ENCODE results near the gene EWSR1. TPM values are rescaled to one million over a fixed set of nuclear protein-coding genes. Genes with fewer than 3 reads are reported as not detected.

Gene EWSR1
- total RNA-seq, 1 donor from 2014 or later, result 281 TPM

DNA sequence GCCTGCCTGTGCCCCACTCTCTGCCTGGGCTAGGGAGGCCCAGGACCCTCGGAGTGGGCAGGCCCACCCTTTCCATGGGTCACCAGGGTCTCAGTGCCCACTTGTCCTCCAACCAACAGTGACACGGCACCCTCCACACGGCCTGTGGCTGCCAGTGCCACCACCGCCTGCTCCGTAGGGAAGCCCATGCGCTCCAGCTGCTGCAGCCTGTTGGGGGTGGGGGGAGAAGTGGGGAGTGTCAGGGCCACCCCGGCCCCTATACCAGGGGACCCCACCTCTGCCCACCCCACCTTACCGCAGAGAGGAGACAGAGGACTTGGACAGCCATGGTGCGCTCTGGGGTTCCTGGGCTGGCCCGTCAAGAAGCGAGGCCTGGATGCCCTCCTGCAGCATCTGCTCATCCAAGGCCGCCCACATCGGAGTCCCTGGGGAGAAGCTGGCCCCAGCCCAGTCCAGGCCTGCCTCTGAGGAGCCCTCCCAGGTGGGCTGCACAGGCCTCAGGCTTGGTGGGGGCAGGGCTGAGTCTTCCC, 8.0 kb upstream of the EWSR1 start:
- H3K4me1 Mint-ChIP-seq, result no peaks in the 10 kb centered on the region
- no peaks in the 10 kb centered on the region for H3K27me3 Mint-ChIP-seq (ENCODE audit: insufficient read depth, low read depth)
- no peak for DNase-seq (ENCODE audit: low spot score)
- H3K36me3 ChIP-seq, result no peaks in the 10 kb centered on the region
- no peak overlapping the region for H3K9ac ChIP-seq
- no peaks in the 10 kb centered on the region for H3K9me3 Mint-ChIP-seq
- no peaks in the 10 kb centered on the region for H3K9me3 ChIP-seq (ENCODE audit: low read depth)
- no peaks in the 10 kb centered on the region for H3K79me2 ChIP-seq (ENCODE audit: low read depth)
- H3K36me3 Mint-ChIP-seq, result peaks cover 2% of the 10 kb centered on the region
- peaks cover 3% of the 10 kb centered on the region for H4K20me1 ChIP-seq (ENCODE audit: low read depth)
- TF ChIP-seq, protein P1, sequence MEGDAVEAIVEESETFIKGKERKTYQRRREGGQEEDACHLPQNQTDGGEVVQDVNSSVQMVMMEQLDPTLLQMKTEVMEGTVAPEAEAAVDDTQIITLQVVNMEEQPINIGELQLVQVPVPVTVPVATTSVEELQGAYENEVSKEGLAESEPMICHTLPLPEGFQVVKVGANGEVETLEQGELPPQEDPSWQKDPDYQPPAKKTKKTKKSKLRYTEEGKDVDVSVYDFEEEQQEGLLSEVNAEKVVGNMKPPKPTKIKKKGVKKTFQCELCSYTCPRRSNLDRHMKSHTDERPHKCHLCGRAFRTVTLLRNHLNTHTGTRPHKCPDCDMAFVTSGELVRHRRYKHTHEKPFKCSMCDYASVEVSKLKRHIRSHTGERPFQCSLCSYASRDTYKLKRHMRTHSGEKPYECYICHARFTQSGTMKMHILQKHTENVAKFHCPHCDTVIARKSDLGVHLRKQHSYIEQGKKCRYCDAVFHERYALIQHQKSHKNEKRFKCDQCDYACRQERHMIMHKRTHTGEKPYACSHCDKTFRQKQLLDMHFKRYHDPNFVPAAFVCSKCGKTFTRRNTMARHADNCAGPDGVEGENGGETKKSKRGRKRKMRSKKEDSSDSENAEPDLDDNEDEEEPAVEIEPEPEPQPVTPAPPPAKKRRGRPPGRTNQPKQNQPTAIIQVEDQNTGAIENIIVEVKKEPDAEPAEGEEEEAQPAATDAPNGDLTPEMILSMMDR (IDR thresholded peaks at IDR 0.05), result no peak
- no peak overlapping the region for H3K27ac Mint-ChIP-seq
- no peak overlapping the region for H3K27ac ChIP-seq
- no peaks in the 10 kb centered on the region for H3K4me1 ChIP-seq
- H3K4me2 ChIP-seq, result no peak overlapping the region
- no peaks in the 10 kb centered on the region for H3K27me3 ChIP-seq
- no peak overlapping the region for H2AFZ ChIP-seq (replicated peaks)
- peaks cover 7% of the 10 kb centered on the region for H3F3A ChIP-seq (ENCODE audit: low read depth)
- no peak overlapping the region for H3K4me3 ChIP-seq
- H3K4me3 Mint-ChIP-seq, result no peak overlapping the region

DNA sequence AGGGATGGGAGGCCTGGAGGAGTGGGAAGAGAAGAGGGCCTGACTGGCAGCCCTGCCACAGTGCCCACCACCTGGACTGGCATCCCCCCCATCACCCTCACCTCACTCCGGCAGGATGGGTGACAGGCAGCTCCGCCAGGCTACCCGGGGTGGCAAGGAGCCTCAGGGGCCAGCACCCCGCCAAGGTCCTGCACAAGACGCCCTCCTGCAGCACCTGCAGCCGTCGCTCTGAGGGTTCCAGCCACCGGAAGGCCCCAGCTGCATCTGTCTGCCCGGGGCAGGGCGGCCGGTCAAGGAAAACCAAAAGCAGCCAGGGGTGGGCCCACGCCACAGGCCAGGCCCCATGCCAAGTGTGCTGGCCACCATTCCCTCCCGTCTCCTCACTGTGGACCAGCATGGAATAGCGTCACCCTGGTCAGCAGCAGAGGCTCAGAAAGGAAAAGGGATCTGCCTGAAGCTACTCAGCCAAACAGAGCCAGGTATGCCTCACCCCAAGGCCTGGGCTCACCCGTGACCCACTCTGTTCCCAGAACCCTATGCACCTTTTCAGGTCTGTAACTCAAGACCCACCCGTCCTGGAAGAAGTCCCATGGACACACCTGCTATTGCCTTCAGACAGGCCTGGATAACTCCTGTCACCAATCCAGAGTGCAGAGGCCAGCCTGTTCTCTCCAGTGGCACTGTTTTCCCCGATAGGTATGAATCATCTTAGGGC, 7.3 kb upstream of the EWSR1 start:
- DNase-seq (ENCODE audit: low spot score), result no peak
- H4K20me1 ChIP-seq (ENCODE audit: low read depth), result peaks cover 3% of the 10 kb centered on the region
- H3K27ac ChIP-seq, result no peak overlapping the region
- no peak overlapping the region for H3K4me3 ChIP-seq
- no peaks in the 10 kb centered on the region for H3K9me3 ChIP-seq (ENCODE audit: low read depth)
- Mint-ChIP-seq H3K27ac (no peak overlapping the region), H3K9me3 (no peaks in the 10 kb centered on the region), H3K4me3 (no peak overlapping the region), H3K4me1 (peaks cover under 1% of the 10 kb centered on the region), H3K27me3 (ENCODE audit: insufficient read depth, low read depth) (no peaks in the 10 kb centered on the region), H3K36me3 (peaks cover 2% of the 10 kb centered on the region)
- no peak overlapping the region for H3K4me2 ChIP-seq
- no peak overlapping the region for H3K9ac ChIP-seq
- H3K27me3 ChIP-seq, result no peaks in the 10 kb centered on the region
- H3K79me2 ChIP-seq (ENCODE audit: low read depth), result peaks cover 3% of the 10 kb centered on the region
- no peaks in the 10 kb centered on the region for H3K4me1 ChIP-seq
- H3K36me3 ChIP-seq, result no peaks in the 10 kb centered on the region
- H2AFZ ChIP-seq (replicated peaks), result no peak overlapping the region
- TF ChIP-seq, protein P1 (IDR thresholded peaks at IDR 0.05), result no peak
- TF ChIP-seq EZH2 (IDR thresholded peaks at IDR 0.05) (no peak), EZH2phosphoT487 (IDR thresholded peaks at IDR 0.05) (no peak)
- H3F3A ChIP-seq (ENCODE audit: low read depth), result peaks cover 7% of the 10 kb centered on the region

DNA sequence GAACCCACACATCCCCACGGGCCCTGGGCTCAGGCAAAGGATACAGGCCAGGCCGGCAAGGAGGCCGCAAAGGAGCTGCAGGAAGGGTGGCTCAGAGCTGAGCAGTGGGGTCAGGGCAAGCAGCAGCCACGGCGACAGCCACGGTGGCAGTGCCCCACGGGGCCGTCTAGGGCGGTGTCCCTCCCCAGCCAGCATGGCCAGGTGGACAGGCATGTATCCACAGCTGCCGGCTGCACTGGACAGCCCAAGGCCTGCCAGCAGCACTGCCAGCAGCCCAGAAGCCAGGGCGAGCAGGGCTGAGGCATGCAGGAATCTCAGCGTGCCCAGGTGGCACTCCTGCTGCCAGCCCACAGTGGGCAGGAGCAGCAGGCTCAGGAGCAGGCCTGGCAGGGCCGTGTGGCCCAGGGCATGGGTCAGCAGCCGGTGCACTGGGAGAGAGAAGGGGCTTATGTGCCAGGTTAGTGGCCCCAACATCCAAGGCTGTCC, 4.2 kb upstream of the EWSR1 start:
- no peaks in the 10 kb centered on the region for H3K9me3 ChIP-seq (ENCODE audit: low read depth)
- H3K79me2 ChIP-seq (ENCODE audit: low read depth), result peaks cover 30% of the 10 kb centered on the region
- peaks cover 7% of the 10 kb centered on the region for H3K4me1 ChIP-seq
- H3K9me3 Mint-ChIP-seq, result no peaks in the 10 kb centered on the region
- H3K36me3 ChIP-seq, result no peaks in the 10 kb centered on the region
- no peak overlapping the region for H3K9ac ChIP-seq
- H4K20me1 ChIP-seq (ENCODE audit: low read depth), result peaks cover 6% of the 10 kb centered on the region
- H2AFZ ChIP-seq (replicated peaks), result no peak overlapping the region
- H3K4me3 ChIP-seq, result no peak overlapping the region
- peaks cover 10% of the 10 kb centered on the region for H3K27me3 Mint-ChIP-seq (ENCODE audit: insufficient read depth, low read depth)
- no peak overlapping the region for H3K4me2 ChIP-seq
- H3K4me3 Mint-ChIP-seq, result no peak overlapping the region
- H3K4me1 Mint-ChIP-seq, result peaks cover 16% of the 10 kb centered on the region
- H3K27ac ChIP-seq, result no peak overlapping the region
- TF ChIP-seq, protein P1 (IDR thresholded peaks at IDR 0.05), result no peak
- TF ChIP-seq EZH2 (IDR thresholded peaks at IDR 0.05), result no peak
- TF ChIP-seq EZH2phosphoT487 (IDR thresholded peaks at IDR 0.05), result no peak
- no peaks in the 10 kb centered on the region for H3K27me3 ChIP-seq
- H3K36me3 Mint-ChIP-seq, result peaks cover 9% of the 10 kb centered on the region
- DNase-seq (ENCODE audit: low spot score), result no peak
- H3F3A ChIP-seq (ENCODE audit: low read depth), result peaks cover 14% of the 10 kb centered on the region
- no peak overlapping the region for H3K27ac Mint-ChIP-seq
